Measurements from ENCODE around the gene KANSL1. TPM values are rescaled to one million over a fixed set of nuclear protein-coding genes. Genes with fewer than 3 reads are reported as not detected.

The KANSL1 gene
- total and polyA plus RNA-seq, 9 of the 15 experiments (the other 6 are each of a cell fraction or from before 2014, with no cell fraction given) = 3.6 to 55.4 (median 31.8) TPM

DNA sequence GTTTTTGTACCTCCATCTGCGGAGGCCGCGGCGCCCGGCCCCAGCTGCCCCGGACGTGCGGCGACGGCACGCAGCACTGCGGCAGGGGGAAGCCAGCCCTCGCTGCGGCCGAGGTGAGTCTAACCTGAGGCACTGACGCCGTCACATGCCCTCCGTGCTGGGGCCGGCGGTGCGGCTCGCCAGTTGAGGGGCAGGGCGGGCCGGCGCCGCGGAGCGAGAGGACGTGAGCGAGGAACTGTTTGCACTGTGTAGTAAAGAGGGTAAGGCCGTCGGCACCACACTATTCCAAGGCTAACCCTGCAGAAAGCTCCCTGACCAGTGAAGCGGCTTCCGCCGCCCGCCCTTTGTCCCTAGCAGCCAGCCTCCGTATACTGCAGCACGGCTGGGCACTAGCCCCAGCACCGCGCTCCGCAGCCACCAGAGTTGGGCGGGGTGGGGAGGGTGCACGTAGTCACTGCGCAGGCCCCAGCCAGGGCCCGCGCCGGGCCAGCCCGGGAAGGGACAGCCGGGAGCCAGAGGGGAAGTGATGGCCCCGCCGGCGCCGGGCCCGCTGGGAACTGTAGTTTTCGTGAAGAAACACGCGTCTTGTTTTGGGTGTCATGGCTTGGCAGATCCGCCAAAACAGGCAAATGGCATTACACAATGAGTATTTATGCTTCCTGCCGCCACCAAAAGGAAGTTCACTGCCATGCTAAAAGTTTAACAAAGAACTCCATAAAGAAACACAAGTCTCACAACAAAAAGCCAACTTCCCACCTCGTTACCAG is 580 bp upstream of the KANSL1 start (continued):
- TF ChIP-seq E2F8 (IDR thresholded peaks at IDR 0.05; ENCODE audit: low read depth, partially characterized antibody) (peak; percentile 16), CEBPB (tag; IDR thresholded peaks at IDR 0.05) (peak; percentile 94), SMARCC2 (IDR thresholded peaks at IDR 0.05; ENCODE audit: low read depth) (no peak), DDX20 (tag; IDR thresholded peaks at IDR 0.05; ENCODE audit: low read depth) (no peak), ETV1 (tag; conservative IDR thresholded peaks at IDR 0.05; ENCODE audit: low read depth) (peak; percentile 71), THRA (IDR thresholded peaks at IDR 0.05) (no peak), CREM (IDR thresholded peaks at IDR 0.05; ENCODE audit: low read depth) (peak; percentile 94), TEAD2 (tag; IDR thresholded peaks at IDR 0.05) (no peak; the same call in 1 of the 2 replicates), TRIM28 (IDR thresholded peaks at IDR 0.05) (no peak), TGIF2 (CRISPR knock-in tag; IDR thresholded peaks at IDR 0.05) (no peak), MYC (IDR thresholded peaks at IDR 0.05; ENCODE audit: low read depth, low read length) (peak; percentile 90), MYC (CRISPR knock-in tag; IDR thresholded peaks at IDR 0.05; ENCODE audit: borderline replicate concordance, low read depth) (0 out of 2 replicates have a peak, but pooled peaks have one; percentile 71), BRD4 (IDR thresholded peaks at IDR 0.05) (no peak; the same call in 1 of the 2 replicates), SIN3B (IDR thresholded peaks at IDR 0.05; ENCODE audit: low read depth) (peak; percentile 83; the same call in 1 of the 2 replicates)
- TF ChIP-seq, protein P1, sequence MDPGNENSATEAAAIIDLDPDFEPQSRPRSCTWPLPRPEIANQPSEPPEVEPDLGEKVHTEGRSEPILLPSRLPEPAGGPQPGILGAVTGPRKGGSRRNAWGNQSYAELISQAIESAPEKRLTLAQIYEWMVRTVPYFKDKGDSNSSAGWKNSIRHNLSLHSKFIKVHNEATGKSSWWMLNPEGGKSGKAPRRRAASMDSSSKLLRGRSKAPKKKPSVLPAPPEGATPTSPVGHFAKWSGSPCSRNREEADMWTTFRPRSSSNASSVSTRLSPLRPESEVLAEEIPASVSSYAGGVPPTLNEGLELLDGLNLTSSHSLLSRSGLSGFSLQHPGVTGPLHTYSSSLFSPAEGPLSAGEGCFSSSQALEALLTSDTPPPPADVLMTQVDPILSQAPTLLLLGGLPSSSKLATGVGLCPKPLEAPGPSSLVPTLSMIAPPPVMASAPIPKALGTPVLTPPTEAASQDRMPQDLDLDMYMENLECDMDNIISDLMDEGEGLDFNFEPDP (CRISPR knock-in tag; IDR thresholded peaks at IDR 0.05) = no peak
- TF ChIP-seq, protein P2, sequence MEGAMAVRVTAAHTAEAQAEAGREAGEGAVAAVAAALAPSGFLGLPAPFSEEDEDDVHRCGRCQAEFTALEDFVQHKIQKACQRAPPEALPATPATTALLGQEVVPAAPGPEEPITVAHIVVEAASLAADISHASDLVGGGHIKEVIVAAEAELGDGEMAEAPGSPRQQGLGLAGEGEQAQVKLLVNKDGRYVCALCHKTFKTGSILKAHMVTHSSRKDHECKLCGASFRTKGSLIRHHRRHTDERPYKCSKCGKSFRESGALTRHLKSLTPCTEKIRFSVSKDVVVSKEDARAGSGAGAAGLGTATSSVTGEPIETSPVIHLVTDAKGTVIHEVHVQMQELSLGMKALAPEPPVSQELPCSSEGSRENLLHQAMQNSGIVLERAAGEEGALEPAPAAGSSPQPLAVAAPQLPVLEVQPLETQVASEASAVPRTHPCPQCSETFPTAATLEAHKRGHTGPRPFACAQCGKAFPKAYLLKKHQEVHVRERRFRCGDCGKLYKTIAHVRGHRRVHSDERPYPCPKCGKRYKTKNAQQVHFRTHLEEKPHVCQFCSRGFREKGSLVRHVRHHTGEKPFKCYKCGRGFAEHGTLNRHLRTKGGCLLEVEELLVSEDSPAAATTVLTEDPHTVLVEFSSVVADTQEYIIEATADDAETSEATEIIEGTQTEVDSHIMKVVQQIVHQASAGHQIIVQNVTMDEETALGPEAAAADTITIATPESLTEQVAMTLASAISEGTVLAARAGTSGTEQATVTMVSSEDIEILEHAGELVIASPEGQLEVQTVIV (CRISPR knock-in tag; IDR thresholded peaks at IDR 0.05; ENCODE audit: borderline replicate concordance) = no peak

Measured in K562 (cell line).